ENCODE measurements around the gene LIPG. TPM values are rescaled to one million over a fixed set of nuclear protein-coding genes. Genes with fewer than 3 reads are reported as not detected.

Gene LIPG
- polyA plus RNA-seq, 1 donor (not counting 4 experiments of a cell fraction or from before 2014, with no cell fraction given), result 241 TPM

GRCh38 chr18:49585781-49586663, 24.2 kb downstream of the LIPG start:
- no peak for DNase-seq (ENCODE audit: low read depth, low spot score)
- Histone ChIP-seq H3K27ac (ENCODE audit: control insufficient read depth, insufficient read depth, low read length) (no peak overlapping the region), H3K4me1 (ENCODE audit: control insufficient read depth, extremely low read depth, insufficient read depth, low read length) (no peaks in the 10 kb centered on the region), H2AFZ (ENCODE audit: control insufficient read depth, low read length) (no peak overlapping the region), H4K20me1 (ENCODE audit: control insufficient read depth, extremely low read depth, insufficient read depth, low read length) (no peaks in the 10 kb centered on the region), H3K9ac (ENCODE audit: control insufficient read depth, extremely low read depth, insufficient read depth, low read length) (no peak overlapping the region), H3K9me3 (ENCODE audit: control insufficient read depth, low read depth, low read length) (no peaks in the 10 kb centered on the region), H3K4me2 (ENCODE audit: control insufficient read depth, extremely low read depth, insufficient read depth, low read depth, low read length) (no peak overlapping the region), H3K27me3 (ENCODE audit: control insufficient read depth, extremely low read depth, insufficient read depth, low read length) (no peaks in the 10 kb centered on the region), H3K9me1 (ENCODE audit: control insufficient read depth, extremely low read depth, insufficient read depth, low read length) (no peaks in the 10 kb centered on the region), H3K4me3 (ENCODE audit: control insufficient read depth in 2 of 3, extremely low read depth in 1 of 3, insufficient read depth in 2 of 3, low read depth in 1 of 3, low read length in 3 of 3) (no peak overlapping the region), H3K79me2 (ENCODE audit: control insufficient read depth, insufficient read depth, low read length) (no peaks in the 10 kb centered on the region), H3K36me3 (ENCODE audit: control insufficient read depth in 2 of 2, extremely low read depth in 1 of 2, insufficient read depth in 2 of 2, low read length in 2 of 2) (peaks cover 58 to 77% of the 10 kb centered on the region in 2 experiments)
- no peak for TF ChIP-seq EZH2 (IDR thresholded peaks at IDR 0.05; ENCODE audit: low read length)
- TF ChIP-seq CTCF (optimal IDR thresholded peaks at IDR 0.05 in 1 of 3, IDR thresholded peaks at IDR 0.05 in 1 of 3, conservative IDR thresholded peaks at IDR 0.05 in 1 of 3; ENCODE audit: extremely low read depth in 1 of 3, insufficient read depth in 2 of 3, low read length in 3 of 3), result no peak
- dilution Hi-C loops (cut with MboI; ENCODE audit: extremely low pct_ligation_motif_present, low sequenced_read_pairs), result no loop called here
- no peak for FAIRE-seq

- no peak for DNase-seq (ENCODE audit: low read depth, low spot score)
- TF ChIP-seq EZH2 (IDR thresholded peaks at IDR 0.05; ENCODE audit: low read length), result no peak
- no peak for TF ChIP-seq CTCF (optimal IDR thresholded peaks at IDR 0.05 in 1 of 3, IDR thresholded peaks at IDR 0.05 in 1 of 3, conservative IDR thresholded peaks at IDR 0.05 in 1 of 3; ENCODE audit: extremely low read depth in 1 of 3, insufficient read depth in 2 of 3, low read length in 3 of 3)
- Histone ChIP-seq H3K4me1 (ENCODE audit: control insufficient read depth, extremely low read depth, insufficient read depth, low read length) (no peaks in the 10 kb centered on the region), H3K9me3 (ENCODE audit: control insufficient read depth, low read depth, low read length) (no peaks in the 10 kb centered on the region), H2AFZ (ENCODE audit: control insufficient read depth, low read length) (no peak overlapping the region), H3K36me3 (ENCODE audit: control insufficient read depth in 2 of 2, extremely low read depth in 1 of 2, insufficient read depth in 2 of 2, low read length in 2 of 2) (peaks cover 49 to 63% of the 10 kb centered on the region in 2 experiments), H3K9me1 (ENCODE audit: control insufficient read depth, extremely low read depth, insufficient read depth, low read length) (no peaks in the 10 kb centered on the region), H3K9ac (ENCODE audit: control insufficient read depth, extremely low read depth, insufficient read depth, low read length) (no peak overlapping the region), H3K79me2 (ENCODE audit: control insufficient read depth, insufficient read depth, low read length) (no peaks in the 10 kb centered on the region), H3K4me2 (ENCODE audit: control insufficient read depth, extremely low read depth, insufficient read depth, low read depth, low read length) (no peak overlapping the region), H3K27me3 (ENCODE audit: control insufficient read depth, extremely low read depth, insufficient read depth, low read length) (no peaks in the 10 kb centered on the region), H4K20me1 (ENCODE audit: control insufficient read depth, extremely low read depth, insufficient read depth, low read length) (no peaks in the 10 kb centered on the region), H3K4me3 (ENCODE audit: control insufficient read depth in 2 of 3, extremely low read depth in 1 of 3, insufficient read depth in 2 of 3, low read depth in 1 of 3, low read length in 3 of 3) (no peak overlapping the region), H3K27ac (ENCODE audit: control insufficient read depth, insufficient read depth, low read length) (no peak overlapping the region)
- FAIRE-seq, result no peak
- dilution Hi-C loops (cut with MboI; ENCODE audit: extremely low pct_ligation_motif_present, low sequenced_read_pairs), result no loop called here
These were observed 26.3 kb downstream of the LIPG start for GRCh38 chr18:49588171-49588570.

Data from keratinocyte (primary cell).